Nephron progenitor cell (in vitro differentiated cells): Measurements from ENCODE around the gene ZBTB37.

Source experiments
- DNase-seq: peaks from one replicate; pipeline ENCODE4 v3.0.0; 2021
- H3K27ac Mint-ChIP-seq: 2 replicates; pipeline ENCODE4 v1.8.0; 2021; ENCODE audit warnings: mild to moderate bottlenecking, moderate library complexity, mixed read lengths
- H3K27me3 Mint-ChIP-seq: 2 replicates; pipeline ENCODE4 v1.8.0; 2021; ENCODE audit warnings: mild to moderate bottlenecking, low read depth, mixed read lengths; ENCODE audit not compliant: poor library complexity
- H3K36me3 Mint-ChIP-seq: 2 replicates; pipeline ENCODE4 v1.8.0; 2021; ENCODE audit warnings: low read depth, mixed read lengths
- H3K4me1 Mint-ChIP-seq: 2 replicates; pipeline ENCODE4 v1.8.0; 2021; ENCODE audit warnings: mixed read lengths
- H3K4me3 Mint-ChIP-seq: 2 replicates; pipeline ENCODE4 v1.8.0; 2021; ENCODE audit warnings: mild to moderate bottlenecking, moderate library complexity, mixed read lengths
- H3K9me3 Mint-ChIP-seq: 2 replicates; pipeline ENCODE4 v1.8.0; 2021; ENCODE audit warnings: mild to moderate bottlenecking, moderate library complexity, mixed read lengths
- TF ChIP-seq, protein P1 (sequence below): fragments of 200-600 bp; sonication (generic); IDR thresholded peaks from 2 replicates; pipeline ENCODE4 v1.5.0; 2021; ENCODE audit warnings: antibody characterized with exemption

The ZBTB37 gene

DNA sequence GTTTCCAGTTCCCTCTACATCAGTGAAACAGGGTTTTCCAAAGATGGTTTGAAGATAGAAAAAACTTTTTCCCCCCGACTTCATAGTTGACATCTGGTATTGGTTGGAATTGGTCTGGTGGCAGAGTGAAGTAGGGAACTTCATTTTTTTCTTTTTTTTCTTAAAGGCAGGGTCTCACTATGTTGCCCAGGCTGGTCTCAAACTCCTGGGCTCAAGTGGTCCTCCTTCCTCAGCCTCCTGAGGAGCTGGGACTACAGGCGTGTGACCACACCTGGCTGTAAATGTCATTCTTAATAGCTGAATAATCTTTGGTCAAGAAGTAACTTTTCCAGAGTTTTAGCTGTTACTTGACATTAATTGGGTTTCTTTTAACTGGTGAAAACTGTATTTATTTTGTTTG lies 21.7 kb downstream of the ZBTB37 start:
- H3K27me3 Mint-ChIP-seq, result no peaks in the 10 kb centered on the region
- DNase-seq, result no peak
- H3K4me3 Mint-ChIP-seq, result no peak overlapping the region
- H3K9me3 Mint-ChIP-seq, result no peaks in the 10 kb centered on the region
- H3K4me1 Mint-ChIP-seq, result no peaks in the 10 kb centered on the region
- TF ChIP-seq, protein P1, sequence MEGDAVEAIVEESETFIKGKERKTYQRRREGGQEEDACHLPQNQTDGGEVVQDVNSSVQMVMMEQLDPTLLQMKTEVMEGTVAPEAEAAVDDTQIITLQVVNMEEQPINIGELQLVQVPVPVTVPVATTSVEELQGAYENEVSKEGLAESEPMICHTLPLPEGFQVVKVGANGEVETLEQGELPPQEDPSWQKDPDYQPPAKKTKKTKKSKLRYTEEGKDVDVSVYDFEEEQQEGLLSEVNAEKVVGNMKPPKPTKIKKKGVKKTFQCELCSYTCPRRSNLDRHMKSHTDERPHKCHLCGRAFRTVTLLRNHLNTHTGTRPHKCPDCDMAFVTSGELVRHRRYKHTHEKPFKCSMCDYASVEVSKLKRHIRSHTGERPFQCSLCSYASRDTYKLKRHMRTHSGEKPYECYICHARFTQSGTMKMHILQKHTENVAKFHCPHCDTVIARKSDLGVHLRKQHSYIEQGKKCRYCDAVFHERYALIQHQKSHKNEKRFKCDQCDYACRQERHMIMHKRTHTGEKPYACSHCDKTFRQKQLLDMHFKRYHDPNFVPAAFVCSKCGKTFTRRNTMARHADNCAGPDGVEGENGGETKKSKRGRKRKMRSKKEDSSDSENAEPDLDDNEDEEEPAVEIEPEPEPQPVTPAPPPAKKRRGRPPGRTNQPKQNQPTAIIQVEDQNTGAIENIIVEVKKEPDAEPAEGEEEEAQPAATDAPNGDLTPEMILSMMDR, result no peak
- peak overlapping the region; percentile 50 for H3K27ac Mint-ChIP-seq
- H3K36me3 Mint-ChIP-seq, result peaks cover 23% of the 10 kb centered on the region

DNA sequence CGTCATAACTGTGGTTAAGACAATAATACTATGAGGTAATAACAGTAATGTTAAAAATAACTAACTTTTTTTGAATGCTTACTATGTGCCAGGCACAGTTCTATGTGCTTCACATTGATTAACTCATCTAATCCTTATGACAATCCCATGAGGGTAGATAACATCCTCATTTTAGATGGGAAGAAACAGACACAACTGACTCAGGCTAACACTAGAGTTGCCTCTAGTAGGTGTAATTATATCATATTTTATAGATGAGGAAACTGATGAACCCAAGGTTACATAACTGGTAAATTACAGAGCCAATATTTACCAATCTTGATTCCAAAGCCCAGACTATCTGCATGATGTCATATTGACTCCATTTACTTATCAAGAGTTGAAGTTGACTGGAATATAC lies 25.4 kb downstream of the ZBTB37 start:
- Mint-ChIP-seq H3K36me3 (peaks cover 4% of the 10 kb centered on the region), H3K4me3 (no peak overlapping the region), H3K4me1 (no peaks in the 10 kb centered on the region), H3K27me3 (no peaks in the 10 kb centered on the region), H3K27ac (no peak overlapping the region), H3K9me3 (no peaks in the 10 kb centered on the region)
- TF ChIP-seq, protein P1, result no peak
- DNase-seq, result no peak

DNA sequence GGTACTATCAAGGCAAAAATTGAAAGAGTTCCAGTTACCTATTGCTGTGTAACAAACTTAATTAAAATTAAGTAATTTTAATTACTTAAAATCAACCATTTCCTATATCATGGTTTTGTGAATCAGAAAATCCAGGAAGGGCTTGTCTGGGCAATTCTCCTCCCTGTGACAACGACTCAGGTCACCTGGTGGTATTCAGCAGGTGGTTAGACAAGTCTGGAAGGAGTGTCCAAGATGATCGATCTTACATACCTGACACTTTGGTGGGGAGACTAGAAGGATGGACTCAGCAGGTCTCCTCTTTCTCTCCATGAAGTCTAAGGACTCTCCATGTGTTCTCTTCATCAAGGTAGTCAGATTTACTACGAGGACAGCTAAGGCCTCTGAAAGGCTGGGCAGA lies 26.0 kb downstream of the ZBTB37 start:
- no peaks in the 10 kb centered on the region for H3K9me3 Mint-ChIP-seq
- no peak for DNase-seq
- no peak overlapping the region for H3K4me3 Mint-ChIP-seq
- TF ChIP-seq, protein P1, result no peak
- H3K4me1 Mint-ChIP-seq, result no peaks in the 10 kb centered on the region
- H3K27me3 Mint-ChIP-seq, result no peaks in the 10 kb centered on the region
- peaks cover 4% of the 10 kb centered on the region for H3K36me3 Mint-ChIP-seq
- no peak overlapping the region for H3K27ac Mint-ChIP-seq

DNA sequence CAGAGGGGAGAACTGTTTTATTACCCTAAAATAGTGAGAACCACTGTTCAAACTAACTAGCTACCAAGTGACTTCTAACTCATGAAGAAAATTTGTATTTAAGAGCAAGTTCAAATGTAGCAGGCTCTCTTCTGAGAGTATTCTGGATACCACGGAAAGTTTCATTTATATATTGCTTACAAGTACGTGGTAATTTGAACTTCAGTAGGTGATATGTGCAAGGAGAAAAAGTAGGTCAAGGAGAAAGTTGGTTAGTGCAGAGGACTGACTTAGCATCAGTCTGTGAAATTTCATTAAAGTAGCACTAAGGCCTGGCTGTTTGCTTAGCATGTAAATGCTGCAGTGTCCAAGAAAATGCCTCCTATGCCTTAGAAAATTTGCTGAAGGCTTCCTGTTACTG lies 32.2 kb downstream of the ZBTB37 start:
- Mint-ChIP-seq H3K36me3 (no peaks in the 10 kb centered on the region), H3K4me3 (no peak overlapping the region), H3K9me3 (no peaks in the 10 kb centered on the region), H3K4me1 (no peaks in the 10 kb centered on the region), H3K27ac (no peak overlapping the region), H3K27me3 (no peaks in the 10 kb centered on the region)
- DNase-seq, result no peak
- TF ChIP-seq, protein P1, result no peak

DNA sequence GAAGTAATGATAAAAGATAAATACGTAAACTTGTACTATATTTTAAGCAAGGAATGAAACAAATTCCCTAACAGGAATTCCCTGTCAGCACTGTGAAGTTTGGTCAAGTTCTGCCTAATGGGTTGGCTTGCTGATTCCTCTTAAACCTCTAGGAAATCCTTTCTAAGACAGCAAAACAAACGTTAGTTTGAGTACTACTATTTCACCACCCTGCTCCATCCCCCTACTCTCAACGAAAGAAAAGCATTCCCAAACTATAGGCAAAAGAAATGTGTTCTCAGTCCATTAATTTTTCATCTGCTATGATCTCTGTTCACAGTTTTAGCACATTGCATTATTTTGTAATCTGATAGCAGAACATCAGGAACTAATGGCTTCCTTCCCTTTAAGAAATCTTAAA lies 32.8 kb downstream of the ZBTB37 start:
- Mint-ChIP-seq H3K27me3 (no peaks in the 10 kb centered on the region), H3K9me3 (no peaks in the 10 kb centered on the region), H3K36me3 (no peaks in the 10 kb centered on the region), H3K4me3 (no peak overlapping the region), H3K27ac (no peak overlapping the region), H3K4me1 (no peaks in the 10 kb centered on the region)
- DNase-seq, result no peak
- TF ChIP-seq, protein P1, result no peak

DNA sequence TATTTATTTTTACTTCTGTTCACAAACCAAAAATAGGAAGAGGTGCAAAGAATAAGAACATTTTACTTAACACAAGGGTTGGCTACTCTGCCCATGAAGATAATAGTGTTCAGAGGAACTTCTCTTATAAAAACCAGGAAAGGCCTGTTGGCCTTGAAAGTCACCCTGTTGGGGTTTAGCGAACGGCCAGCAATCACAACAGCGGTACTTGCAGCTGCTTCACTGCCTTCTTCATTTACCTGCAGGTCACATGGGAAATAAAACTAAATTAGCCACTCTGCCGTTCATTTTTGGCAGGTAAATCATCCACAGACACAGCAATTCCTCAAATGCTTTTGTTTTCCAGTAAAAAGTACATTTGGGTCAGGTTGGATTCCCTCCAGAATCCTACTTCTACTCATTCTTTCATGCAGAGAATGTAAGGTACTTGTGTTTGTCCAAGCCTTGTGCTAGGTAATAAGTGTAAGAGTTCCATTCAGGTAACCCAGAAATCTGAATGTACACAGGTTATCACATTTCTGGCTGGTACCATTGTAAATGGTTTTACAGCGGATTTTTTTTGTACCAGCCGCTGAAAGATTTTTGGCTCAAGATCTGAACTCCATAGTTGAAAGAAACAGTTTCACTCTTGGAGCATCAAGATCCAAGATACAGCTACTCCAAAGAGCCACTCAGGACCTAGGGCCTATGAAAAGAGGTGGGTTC lies 35.8 kb downstream of the ZBTB37 start:
- Mint-ChIP-seq H3K4me1 (peaks cover 7% of the 10 kb centered on the region), H3K36me3 (peaks cover 5% of the 10 kb centered on the region), H3K4me3 (no peak overlapping the region), H3K27me3 (no peaks in the 10 kb centered on the region), H3K27ac (no peak overlapping the region), H3K9me3 (no peaks in the 10 kb centered on the region)
- DNase-seq, result no peak
- TF ChIP-seq, protein P1, result no peak
